HG03439 (cell line): ENCODE data around the gene CHST14.

Experiments used
- ATAC-seq: cut with Tn5 transposase; IDR thresholded peaks from one replicate; pipeline ENCODE4 v1.9.1; 2021; ENCODE audit warnings: mild to moderate bottlenecking, moderate library complexity; ENCODE audit not compliant: unreplicated experiment

Gene CHST14

GRCh38 chr15:40487816-40488682, 17.3 kb downstream of the CHST14 start:
- no peak for ATAC-seq

- no peak for ATAC-seq
Measured at GRCh38 chr15:40489274-40490175, 18.7 kb downstream of the CHST14 start.

DNA sequence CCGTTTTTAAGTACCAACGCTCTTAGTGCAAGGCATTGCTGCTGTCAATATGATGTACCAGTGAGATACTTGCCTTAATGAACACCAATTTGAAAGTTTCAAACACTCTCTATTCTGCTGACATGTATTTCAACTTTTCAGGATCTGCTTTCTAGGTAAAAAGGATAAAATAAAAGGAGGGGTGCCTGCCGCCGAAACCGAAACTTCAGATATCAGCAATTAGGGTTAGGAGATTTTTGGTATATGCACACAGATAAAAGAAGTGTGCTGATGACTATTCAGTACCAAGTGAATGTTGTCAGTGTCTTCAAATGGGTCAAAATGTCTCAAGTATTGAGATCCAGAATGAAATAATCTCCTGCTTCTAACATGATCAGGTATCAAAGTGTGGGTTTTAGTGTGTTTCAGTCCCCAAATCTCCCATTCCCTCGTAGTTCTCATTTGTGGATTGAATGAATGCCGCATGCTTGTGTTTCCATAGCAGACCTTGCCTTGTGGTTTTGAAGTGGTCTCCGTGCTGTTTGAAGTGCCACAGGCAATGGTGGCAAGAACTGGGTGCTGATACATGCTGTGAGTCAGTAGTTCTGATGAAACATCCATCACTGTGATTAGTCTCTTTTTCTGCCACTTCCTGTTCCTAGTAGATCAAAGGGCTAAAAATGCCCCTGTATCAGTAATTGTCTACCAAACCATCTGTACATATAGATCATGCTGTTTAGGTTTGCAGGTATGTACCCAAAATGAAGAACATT, 22.5 kb downstream of the CHST14 start:
- ATAC-seq, result no peak

GRCh38 chr15:40495516-40495915, 24.7 kb downstream of the CHST14 start:
- no peak for ATAC-seq

- no peak for ATAC-seq
Measured at GRCh38 chr15:40498418-40498817, 27.6 kb downstream of the CHST14 start.

DNA sequence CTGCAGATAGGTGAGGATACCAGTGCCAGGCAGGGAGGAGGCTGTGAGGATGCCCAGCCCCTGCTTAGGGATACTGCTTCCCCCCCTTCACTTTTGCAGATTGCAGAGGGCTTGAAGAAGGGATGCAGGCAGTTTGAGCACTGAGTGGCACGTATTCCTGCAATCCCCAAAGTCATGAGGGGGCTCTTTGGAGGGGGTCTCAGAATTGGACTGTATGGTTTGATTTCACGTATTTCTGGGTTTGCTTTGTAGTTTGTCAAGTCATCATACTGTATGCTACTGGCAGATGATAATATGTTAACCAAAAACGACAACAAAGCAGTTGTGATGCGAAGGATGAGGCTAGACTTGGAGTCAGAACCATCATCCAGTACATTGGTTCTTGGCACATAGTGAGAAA, 28.1 kb downstream of the CHST14 start:
- no peak for ATAC-seq

- no peak for ATAC-seq
Measured at GRCh38 chr15:40499931-40500330, 29.1 kb downstream of the CHST14 start.

DNA sequence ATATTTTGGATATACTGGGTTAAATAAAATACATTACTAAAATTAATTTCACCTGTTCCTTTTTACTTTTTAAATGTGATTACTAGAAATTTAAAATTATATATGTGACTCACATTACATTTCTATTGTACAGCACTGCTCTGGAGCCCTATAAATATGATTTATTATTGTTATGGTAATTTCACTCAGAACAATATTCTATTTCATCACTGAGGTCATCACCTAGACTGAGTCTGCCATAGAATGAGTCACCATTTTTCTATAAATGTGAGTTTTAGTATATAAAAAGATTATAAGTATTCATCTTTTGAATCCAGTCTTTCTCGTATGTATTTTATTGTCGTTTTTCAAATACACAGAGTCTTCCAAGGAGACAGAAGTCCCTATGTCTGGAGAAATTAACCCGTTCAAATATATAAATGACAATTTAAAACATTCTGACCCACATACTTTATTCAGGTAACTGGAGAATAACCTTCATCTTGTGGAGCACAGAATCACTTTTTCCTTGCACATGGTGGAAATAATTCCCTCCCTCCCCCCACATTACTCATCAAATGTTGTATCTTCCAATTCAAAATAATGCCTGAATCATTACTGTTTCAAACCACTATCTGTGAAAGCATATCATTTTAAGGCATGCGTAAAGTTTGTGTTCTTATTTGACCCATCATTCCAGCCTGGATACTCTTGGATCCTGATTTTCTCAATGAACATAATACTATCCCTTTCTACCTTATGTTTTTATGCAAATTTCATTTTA, 30.0 kb downstream of the CHST14 start:
- no peak for ATAC-seq

DNA sequence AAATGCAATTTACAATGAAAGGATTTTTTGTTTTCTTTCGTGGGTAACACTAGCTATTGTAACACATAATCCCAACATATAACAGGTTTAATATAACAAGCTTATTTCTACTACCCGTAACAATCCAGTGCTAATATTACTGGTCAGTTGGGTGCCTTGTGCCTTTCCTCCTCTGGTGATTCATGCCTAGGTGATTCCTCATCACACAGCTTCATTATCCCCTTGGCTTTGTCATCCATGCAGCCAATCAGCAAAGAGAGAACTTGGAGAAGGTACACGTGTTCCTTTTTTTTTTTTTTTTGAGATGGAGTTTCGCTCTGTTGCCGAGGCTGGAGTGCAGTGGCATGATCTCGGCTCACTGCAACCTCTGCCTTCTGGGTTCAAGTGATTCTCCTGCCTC, 30.7 kb downstream of the CHST14 start:
- no peak for ATAC-seq

GRCh38 chr15:40506964-40507571, 36.3 kb downstream of the CHST14 start:
- no peak for ATAC-seq

DNA sequence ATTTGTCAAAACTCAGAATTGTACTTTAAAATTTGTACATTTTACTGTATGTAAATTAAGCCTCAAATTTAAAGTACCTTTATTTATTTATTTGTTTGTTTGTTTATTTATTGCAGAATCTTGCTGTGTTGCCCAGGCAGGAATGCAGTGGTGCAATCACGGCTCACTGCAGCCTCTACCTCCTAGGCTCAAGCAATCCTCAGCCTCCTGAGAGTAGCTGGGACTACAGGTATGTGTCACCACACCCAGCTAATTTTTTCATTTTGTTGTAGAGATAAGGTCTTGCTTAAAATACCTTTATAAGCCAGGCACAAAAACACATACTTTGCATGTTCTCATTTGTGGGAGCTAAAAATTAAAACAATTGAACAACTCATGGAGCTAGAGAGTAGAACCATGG, 37.4 kb downstream of the CHST14 start:
- ATAC-seq, result no peak

- no peak for ATAC-seq
Measured at GRCh38 chr15:40510201-40510600, 39.4 kb downstream of the CHST14 start.

DNA sequence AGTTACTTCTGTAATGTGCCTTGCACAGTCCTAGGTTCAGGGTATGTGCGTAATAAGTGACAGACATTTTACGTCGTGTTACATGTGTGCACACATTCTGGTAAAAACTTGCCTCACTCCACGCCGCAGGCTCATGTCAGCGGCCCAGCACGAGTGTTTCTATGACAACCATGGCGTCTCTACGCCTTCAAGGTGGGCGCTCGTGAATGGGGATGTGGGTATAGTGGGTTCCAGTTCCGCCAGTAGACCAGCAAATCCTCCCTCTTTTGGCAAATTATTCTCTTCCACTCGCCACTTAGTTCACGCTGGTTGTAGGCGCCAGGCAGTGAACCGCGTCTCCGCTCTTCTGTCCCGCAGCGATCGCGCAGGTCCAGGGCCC, 40.3 kb downstream of the CHST14 start:
- peak; percentile 36 for ATAC-seq

- ATAC-seq, result peak; percentile 53
Measured at GRCh38 chr15:40511472-40512133, 40.8 kb downstream of the CHST14 start.

DNA sequence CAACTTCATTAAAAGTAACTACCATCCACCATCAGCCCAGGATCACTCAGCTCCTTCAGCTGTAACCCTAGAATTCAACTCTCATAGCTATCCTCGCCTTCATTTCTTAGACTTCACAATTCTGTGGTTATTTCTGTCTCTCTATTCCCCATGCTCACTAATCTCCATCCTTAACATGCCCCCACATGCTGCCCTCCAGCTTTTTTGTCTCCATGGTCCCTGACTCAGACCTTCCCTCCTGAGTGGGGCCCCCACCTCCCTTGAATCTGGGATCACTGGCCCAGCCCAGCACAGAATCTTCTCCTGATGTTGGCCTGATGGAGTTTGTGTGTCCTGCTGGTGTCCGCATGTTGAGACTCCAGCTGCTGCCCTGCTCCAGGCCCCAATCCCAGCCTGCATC, 41.7 kb downstream of the CHST14 start:
- ATAC-seq, result no peak

DNA sequence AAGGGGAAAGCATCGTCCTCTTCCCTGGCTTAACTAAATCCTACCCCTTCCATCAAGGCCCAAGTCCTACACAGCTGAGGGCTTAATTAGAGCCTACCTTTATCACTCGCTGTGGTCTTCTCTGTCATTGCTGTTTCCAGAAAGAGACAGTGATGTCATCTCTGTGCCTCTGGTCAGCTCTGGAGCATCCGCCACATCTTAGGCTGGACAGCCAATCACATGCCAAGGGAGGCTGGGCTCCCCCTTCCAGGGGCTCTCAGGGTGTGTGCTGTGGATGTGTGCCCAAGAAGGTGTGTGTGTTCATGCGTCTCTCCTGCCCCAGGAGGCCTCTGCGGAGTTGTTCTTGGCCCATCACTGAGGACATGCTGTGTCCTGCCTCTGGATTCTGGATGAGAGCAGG, 42.8 kb downstream of the CHST14 start:
- ATAC-seq, result no peak

- no peak for ATAC-seq
Measured at GRCh38 chr15:40516322-40516721, 45.5 kb downstream of the CHST14 start.
